ENCODE measurements around the gene IFNL4.

Gene IFNL4

DNA sequence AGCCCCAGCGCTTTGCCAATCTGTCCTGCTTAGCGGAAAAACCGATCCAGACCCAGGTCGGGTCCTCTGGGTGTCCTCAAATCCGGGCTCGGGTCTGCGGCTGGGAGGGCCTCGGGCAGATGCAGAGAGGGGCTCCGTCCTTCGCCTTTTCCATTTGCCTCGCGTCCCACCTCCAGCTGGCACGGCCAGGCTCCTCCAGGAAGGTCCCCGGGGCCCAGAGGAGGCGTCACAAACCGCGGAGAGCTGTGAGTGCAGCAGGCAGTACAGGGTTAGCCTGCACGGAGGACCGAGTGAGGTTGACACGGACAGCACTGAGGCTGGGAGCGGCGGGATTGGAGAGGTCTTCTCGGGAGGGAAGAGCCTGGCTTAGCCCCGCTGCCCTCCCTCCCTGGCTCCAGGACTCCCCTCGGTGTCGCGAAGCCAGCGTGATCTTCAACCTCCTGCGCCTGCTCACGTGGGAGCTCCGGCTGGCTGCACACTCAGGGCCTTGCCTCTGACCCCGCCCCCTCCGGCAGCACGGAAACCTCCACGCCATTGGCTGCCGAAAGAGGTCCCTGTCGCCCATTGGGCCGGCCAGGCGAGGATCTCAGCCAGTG, 16.8 kb upstream of the IFNL4 start:
- no peak for TF ChIP-seq GATA1 (IDR thresholded peaks at IDR 0.05; ENCODE audit: low read depth, low read length)
- TF ChIP-seq POLR2A (IDR thresholded peaks at IDR 0.05; ENCODE audit: low read length) = no peak
- no peak for DNase-seq

- no peak for TF ChIP-seq POLR2A (IDR thresholded peaks at IDR 0.05; ENCODE audit: low read length)
- TF ChIP-seq GATA1 (IDR thresholded peaks at IDR 0.05; ENCODE audit: low read depth, low read length) = no peak
- no peak for DNase-seq
Observed at GRCh38 chr19:39264306-39265290, 15.9 kb upstream of the IFNL4 start.

DNA sequence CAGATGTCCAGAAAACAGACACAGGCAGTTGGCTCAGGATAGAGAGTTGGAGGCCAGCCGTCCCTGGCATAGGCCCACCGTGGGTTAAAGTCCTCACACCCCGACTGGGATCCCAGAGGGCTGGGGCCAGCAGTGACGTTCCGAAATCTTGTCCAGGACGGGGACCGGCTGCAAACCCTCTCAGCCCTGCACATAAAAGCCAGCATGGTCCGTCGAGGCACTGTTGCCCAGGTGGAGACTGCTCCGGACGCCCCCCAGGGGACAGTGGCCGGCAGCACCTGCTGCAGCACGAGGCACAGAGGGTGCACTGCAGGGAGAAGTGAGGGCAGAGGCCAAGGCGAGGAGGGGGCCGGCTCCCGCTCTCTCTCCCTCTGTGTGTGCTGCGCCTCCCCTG, 15.3 kb upstream of the IFNL4 start:
- no peak for DNase-seq
- TF ChIP-seq GATA1 (IDR thresholded peaks at IDR 0.05; ENCODE audit: low read depth, low read length) (no peak), POLR2A (IDR thresholded peaks at IDR 0.05; ENCODE audit: low read length) (no peak)

GRCh38 chr19:39262496-39262895, 13.8 kb upstream of the IFNL4 start:
- DNase-seq = no peak
- TF ChIP-seq POLR2A (IDR thresholded peaks at IDR 0.05; ENCODE audit: low read length) = no peak
- TF ChIP-seq GATA1 (IDR thresholded peaks at IDR 0.05; ENCODE audit: low read depth, low read length) = no peak

- TF ChIP-seq GATA1 (IDR thresholded peaks at IDR 0.05; ENCODE audit: low read depth, low read length) = no peak
- TF ChIP-seq POLR2A (IDR thresholded peaks at IDR 0.05; ENCODE audit: low read length) = no peak
- DNase-seq = no peak
Observed at GRCh38 chr19:39261704-39262103, 13.0 kb upstream of the IFNL4 start.

DNA sequence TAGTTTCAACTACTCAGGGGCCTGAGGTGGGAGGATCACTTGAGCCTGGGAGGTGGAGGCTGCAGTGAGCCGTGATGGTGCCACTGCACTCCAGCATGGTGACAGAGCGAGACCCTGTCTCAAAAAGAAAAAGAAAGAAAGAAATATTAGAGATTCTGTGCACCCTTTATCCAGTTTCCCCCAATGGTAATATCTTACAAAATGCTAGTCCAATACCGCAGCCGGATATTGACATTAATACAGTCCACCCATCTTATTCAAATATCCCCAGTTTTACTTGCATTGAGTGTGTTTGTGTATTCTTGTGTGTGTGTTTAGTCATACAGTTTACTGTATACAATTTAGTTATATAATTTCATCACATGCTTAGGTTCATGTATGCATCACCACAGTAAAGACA, 8.6 kb upstream of the IFNL4 start:
- TF ChIP-seq POLR2A (IDR thresholded peaks at IDR 0.05; ENCODE audit: low read length) (no peak), GATA1 (IDR thresholded peaks at IDR 0.05; ENCODE audit: low read depth, low read length) (no peak)
- no peak for DNase-seq

DNA sequence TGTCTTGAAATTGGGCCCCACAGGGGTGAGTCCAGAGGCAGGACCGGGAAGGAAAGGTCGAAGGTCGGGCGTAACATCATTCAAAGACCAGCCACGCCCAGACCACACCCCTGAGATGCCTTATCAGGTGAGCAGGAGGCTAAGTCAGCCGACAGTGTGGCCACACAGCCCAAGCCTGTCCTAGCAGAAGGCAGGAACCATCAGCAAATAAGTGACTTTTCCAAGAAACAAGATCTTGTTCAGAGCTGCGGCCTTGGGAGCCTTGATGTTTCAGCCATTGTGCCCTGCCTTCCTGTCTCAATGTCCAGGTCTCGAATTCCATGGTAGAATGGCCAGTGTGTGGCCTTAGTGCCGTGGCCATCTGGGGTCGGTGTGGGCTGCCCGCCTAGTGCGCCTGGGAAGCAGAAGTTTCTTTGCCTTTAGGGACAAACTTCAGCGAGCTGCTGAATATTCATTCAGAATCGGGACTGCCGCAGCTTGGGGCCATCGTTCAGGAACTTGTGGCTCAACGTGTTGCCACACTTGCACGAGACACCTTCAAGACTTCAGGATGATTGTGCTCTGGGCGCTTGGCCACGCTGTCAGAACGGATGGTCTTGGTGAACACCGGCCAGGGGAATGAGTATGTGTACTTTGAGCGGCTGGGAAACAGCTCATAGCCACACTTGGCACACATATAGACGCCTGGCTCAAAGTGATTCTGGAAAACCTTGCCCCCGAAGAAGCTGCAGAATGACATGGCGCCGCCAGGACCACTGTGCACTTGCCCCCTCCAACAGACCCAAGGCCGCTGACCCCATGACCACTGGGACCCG, 6.1 kb upstream of the IFNL4 start:
- no peak for TF ChIP-seq POLR2A (IDR thresholded peaks at IDR 0.05; ENCODE audit: low read length)
- no peak for TF ChIP-seq GATA1 (IDR thresholded peaks at IDR 0.05; ENCODE audit: low read depth, low read length)
- peak; percentile 48 to 75 for DNase-seq

- no peak for DNase-seq
- no peak for TF ChIP-seq GATA1 (IDR thresholded peaks at IDR 0.05; ENCODE audit: low read depth, low read length)
- TF ChIP-seq POLR2A (IDR thresholded peaks at IDR 0.05; ENCODE audit: low read length) = no peak
Observed at GRCh38 chr19:39253374-39254149, 4.9 kb upstream of the IFNL4 start.

DNA sequence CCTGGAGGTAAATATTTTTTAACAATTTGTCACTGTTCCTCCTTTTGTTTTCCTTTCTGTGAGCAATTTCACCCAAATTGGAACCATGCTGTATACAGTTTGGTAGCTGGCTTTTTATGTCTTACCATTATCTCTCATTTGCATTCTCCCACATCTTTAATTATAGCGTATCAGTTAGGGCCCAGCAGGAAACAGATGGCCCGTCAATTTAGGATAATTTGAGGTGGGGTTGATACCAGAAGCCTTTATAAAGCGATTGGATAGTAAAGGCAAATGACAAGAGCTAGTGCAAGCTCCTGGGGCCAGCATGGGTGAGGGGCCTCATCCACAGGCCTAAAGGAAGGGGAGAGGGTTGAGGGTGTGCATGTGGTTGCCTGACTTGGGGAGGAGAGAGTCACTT, 3.8 kb upstream of the IFNL4 start:
- peak; percentile 51 to 88 for DNase-seq
- TF ChIP-seq POLR2A (IDR thresholded peaks at IDR 0.05; ENCODE audit: low read length) (no peak), GATA1 (IDR thresholded peaks at IDR 0.05; ENCODE audit: low read depth, low read length) (no peak)

DNA sequence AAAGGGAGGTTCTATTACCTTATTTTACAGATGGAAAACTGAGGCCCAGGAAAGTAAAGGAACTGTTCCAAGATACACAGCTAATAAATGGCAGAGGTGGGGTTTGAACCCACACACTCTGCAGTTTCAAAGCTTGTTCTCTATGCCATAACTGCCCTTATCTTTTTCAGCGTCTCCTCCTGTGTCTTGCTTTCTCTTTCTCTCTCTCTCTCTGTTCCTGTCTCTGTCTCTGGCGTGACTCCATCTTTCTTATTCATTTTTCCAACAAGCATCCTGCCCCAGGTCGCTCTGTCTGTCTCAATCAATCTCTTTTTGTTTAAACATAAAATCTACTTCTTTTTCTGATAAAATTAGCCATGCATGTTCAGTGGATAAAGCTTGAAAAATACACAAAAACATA, 3.2 kb upstream of the IFNL4 start:
- TF ChIP-seq POLR2A (IDR thresholded peaks at IDR 0.05; ENCODE audit: low read length) = no peak
- no peak for TF ChIP-seq GATA1 (IDR thresholded peaks at IDR 0.05; ENCODE audit: low read depth, low read length)
- peak; percentile 38 to 74 for DNase-seq

DNA sequence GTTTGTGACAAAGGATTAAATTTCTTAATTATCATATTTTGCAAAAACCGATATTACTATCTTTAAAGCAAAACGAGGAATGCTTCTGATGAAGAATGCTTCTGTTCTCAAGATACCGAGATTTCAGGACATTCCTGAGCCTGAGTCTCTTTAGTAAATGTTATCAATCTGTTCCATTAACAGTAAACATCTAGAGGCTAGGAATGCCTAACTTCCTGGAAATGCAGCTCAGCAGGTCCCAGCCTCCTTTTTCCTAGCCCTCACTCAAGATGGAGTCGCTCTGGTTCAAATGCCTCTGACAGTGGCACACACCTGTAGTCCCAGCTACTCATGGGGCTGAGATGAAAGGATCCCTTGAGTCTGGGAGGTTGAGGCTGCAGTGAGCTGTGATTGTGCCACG, 2.4 kb upstream of the IFNL4 start:
- no peak for DNase-seq
- TF ChIP-seq GATA1 (IDR thresholded peaks at IDR 0.05; ENCODE audit: low read depth, low read length) (no peak), POLR2A (IDR thresholded peaks at IDR 0.05; ENCODE audit: low read length) (no peak)

DNA sequence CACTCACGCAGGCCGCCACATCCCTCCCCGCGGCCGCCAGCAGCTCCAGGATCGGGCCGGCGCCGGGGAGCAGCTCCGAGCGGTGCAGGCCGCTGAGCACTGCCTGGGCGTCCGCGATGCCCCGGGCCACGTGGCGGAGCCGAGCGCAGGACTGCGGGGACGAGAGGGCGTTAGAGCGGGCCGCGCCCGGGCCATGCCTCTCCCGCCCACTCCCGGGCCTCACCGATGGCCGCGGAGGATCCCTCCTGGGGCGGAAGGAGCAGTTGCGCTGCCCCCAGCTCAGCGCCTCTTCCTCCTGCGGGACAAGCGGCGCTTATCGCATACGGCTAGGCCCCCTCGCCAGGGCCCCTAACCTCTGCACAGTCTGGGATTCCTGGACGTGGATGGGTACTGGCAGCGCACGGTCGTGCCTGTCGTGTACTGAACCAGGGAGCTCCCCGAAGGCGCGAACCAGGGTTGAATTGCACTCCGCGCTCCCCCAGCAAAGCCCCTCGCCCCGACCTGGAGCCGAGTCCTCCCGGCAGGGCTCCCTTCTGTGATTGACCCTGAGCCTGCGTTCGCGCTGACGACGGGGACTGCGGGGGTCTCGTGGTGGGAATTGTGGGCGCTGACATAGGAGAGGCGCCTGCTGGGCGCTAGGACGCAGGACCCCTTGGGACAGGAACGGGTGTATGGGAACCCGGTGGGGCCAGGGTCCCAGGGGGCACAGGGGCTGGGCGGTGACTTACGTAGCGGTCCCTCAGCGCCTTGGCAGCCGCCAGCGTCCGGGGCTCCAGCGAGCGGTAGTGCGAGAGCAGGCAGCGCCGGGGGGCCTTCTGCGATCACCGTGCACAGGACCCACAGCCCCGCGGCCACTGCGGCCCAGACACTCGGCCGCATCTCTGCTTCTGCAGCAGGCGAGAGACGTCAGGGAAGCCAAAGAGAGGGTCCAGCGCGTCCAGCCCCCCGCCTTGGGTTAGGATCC, 673 bp downstream of the IFNL4 start:
- peak in 1 of 2 experiments; percentile 26 for DNase-seq
- TF ChIP-seq POLR2A (IDR thresholded peaks at IDR 0.05; ENCODE audit: low read length) = no peak

Measured in erythroblast (primary cell).